ENCODE results near the gene UCK1. TPM values are rescaled to one million over a fixed set of nuclear protein-coding genes. Genes with fewer than 3 reads are reported as not detected.

UCK1 gene
- total and polyA plus RNA-seq, 2 of the 13 experiments (the other 11 are each of a cell fraction or from before 2014, with no cell fraction given) = 11.0 to 24.1 TPM

DNA sequence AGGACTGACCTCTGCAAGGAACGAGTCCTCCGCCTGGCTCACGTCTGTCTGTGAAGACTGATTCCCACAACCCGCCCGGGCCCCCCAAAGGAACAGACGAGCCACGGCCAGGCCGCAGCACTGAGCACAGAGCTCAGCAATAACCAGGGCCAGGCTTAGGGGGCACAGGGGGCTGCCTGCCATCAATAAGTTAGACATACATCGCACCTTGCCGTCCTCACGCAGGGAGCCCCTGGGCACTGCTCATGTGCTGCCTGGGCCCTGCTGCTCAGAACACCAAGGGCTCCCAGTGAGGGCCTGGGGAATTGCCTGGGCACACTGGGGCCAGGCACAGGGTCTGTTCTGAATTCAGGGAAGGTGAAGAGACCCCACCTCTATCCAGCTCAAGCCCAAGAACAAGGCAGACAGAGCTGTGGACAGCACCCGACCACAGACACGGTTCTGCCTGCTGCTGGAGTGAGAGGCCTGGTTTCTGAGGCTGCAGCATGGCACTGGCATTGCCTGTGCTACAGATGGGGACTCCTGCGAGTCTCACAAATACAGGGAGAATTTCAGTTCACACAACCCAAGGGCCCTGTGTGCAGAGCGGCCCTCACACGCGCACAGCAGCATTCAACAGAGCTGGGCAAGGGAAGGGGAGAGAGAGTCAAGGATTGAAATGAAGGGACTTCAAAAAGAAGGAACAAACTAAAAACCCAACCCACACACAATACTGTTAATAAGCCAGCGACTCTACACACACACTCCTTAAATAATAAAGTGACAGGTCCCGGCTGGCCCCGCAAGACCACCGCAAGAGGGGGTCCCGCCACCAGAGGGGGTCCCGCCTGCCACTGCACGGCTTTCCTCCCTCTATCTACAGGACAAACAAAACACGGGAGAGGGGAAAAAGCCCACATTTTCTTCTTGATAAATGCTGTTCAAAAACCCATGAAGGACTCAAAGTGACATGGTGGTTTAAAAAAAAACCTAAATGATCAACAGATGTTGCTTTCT, 46.2 kb upstream of the UCK1 start:
- ChIA-PET CTCF (ENCODE audit: low intra/inter-chr PET ratio, low total read pairs) (no interaction called here), POLR2A (no interaction called here)
- no peaks in the 10 kb centered on the region for H3K79me2 ChIP-seq (ENCODE audit: insufficient read depth, low read length)
- peaks cover 6 to 31% of the 10 kb centered on the region in 2 experiments; a peak in 3 of 5 replicates for H3K36me3 ChIP-seq (replicated peaks in 1 of 2; ENCODE audit: control insufficient read depth in 1 of 2, insufficient read depth in 2 of 2, low read length in 2 of 2)
- 97% methylated on average over 18 of the region's 25 CpGs for WGBS (ENCODE audit: low lambda C conversion rate)
- no peak overlapping the region for H3K4me2 ChIP-seq (ENCODE audit: low read depth, low read length)
- no peaks in the 10 kb centered on the region for H4K20me1 ChIP-seq (ENCODE audit: insufficient read depth, low read length)
- BruUV-seq (replicated peaks) = no TSS peak
- no peak overlapping the region for H3K4me3 ChIP-seq (replicated peaks in 1 of 3; ENCODE audit: insufficient read depth in 1 of 3, low read depth in 2 of 3, low read length in 3 of 3)
- in situ Hi-C loops (cut with HindIII; ENCODE audit: extremely low pct_ligation_motif_present, low pct_unique_long_range_greater_than_20kb) = loop anchor here (25.0 kb wide), 1 partner anchor 660 kb away; no protein-coding TSS in a partner anchor
- H3K9me3 ChIP-seq (ENCODE audit: low read length) = no peaks in the 10 kb centered on the region
- DNase-seq (ENCODE audit: low spot score) (no peak), FAIRE-seq (no peak), ATAC-seq (no peak)
- H3K27me3 ChIP-seq (ENCODE audit: control insufficient read depth in 1 of 2, insufficient read depth in 2 of 2, low read length in 2 of 2) = no peaks in the 10 kb centered on the region
- H2AFZ ChIP-seq (ENCODE audit: low read length) = no peak overlapping the region
- TF ChIP-seq SNAI1 (CRISPR knock-in tag; IDR thresholded peaks at IDR 0.05; ENCODE audit: borderline replicate concordance) (no peak), MXI1 (IDR thresholded peaks at IDR 0.05; ENCODE audit: borderline replicate concordance, low read depth, low read length) (no peak), ARID2 (CRISPR knock-in tag; IDR thresholded peaks at IDR 0.05; ENCODE audit: borderline replicate concordance) (no peak)
- no peak overlapping the region for H3K27ac ChIP-seq (ENCODE audit: extremely low read length, insufficient read depth, low read length)
- intact Hi-C loops (cut with micrococcal nuclease; ENCODE audit: unreplicated experiment) = no loop called here
- no peaks in the 10 kb centered on the region for H3K4me1 ChIP-seq (ENCODE audit: insufficient read depth, low read length)
- no peak overlapping the region for H3K9ac ChIP-seq (ENCODE audit: insufficient read depth, low read depth, low read length)

DNA sequence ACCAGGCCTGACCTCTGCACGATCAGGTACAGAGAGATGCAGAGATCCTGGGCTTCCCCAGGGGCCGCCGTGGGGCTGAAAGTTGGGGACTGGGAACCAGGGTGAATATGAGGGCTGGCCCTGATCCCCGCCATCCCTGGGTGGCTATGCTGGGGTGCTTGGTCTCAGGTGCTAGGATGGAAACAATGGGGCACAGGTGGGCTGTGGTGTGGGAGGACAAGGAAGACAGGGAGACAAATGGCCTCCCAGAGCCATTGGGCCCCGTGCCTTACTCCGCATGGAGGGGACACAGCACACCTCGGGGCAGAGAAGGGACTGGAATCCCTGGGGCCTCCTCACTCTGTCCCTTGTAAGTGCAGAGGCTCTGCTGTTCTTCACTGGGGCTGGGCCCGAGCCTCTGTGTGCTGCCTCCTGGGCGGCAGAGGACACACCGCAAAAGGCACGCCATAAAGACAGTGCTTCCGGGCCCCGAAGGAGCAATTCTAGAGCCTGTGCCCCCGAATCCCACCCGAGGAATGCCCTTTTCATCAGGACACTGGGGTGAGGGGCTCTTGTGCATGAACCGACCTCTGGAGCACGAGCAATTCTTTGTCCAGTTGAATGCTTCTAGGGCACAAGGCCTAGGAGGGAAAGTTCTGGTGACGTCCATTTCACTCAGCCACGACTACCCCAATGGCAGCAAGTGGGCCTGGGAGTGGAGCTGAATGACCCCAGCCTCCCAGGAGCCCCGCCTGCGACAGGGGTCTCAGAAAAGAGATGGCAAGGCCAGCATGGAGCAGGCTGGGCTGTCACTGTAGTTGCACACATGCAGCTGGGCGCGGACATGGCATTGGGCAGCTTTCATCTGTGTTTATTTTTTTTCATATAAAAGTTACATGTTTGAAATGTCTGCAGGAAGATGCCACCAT, 45.1 kb upstream of the UCK1 start:
- ATAC-seq = no peak
- CTCF ChIA-PET (ENCODE audit: low intra/inter-chr PET ratio, low total read pairs) = no interaction called here
- no peaks in the 10 kb centered on the region for H3K79me2 ChIP-seq (ENCODE audit: insufficient read depth, low read length)
- POLR2A ChIA-PET = interaction anchor here (0.6 kb wide), 1 partner anchor 31 kb away, joined by 3 read pairs; no protein-coding TSS in a partner anchor
- in situ Hi-C loops (cut with HindIII; ENCODE audit: extremely low pct_ligation_motif_present, low pct_unique_long_range_greater_than_20kb) (loop anchor here (25.0 kb wide), 1 partner anchor 661 kb away; no protein-coding TSS in a partner anchor), intact Hi-C loops (cut with micrococcal nuclease; ENCODE audit: unreplicated experiment) (no loop called here)
- no peaks in the 10 kb centered on the region for H3K9me3 ChIP-seq (ENCODE audit: low read length)
- WGBS (ENCODE audit: low lambda C conversion rate) = 90% methylated on average over 10 of the region's 23 CpGs
- no peak overlapping the region for H3K4me3 ChIP-seq (replicated peaks in 1 of 3; ENCODE audit: insufficient read depth in 1 of 3, low read depth in 2 of 3, low read length in 3 of 3)
- no peak overlapping the region for H3K27ac ChIP-seq (ENCODE audit: extremely low read length, insufficient read depth, low read length)
- no peak overlapping the region for H3K9ac ChIP-seq (ENCODE audit: insufficient read depth, low read depth, low read length)
- no peak for FAIRE-seq
- no TSS peak for BruUV-seq (replicated peaks)
- DNase-seq (ENCODE audit: low spot score) = no peak
- no peaks in the 10 kb centered on the region for H4K20me1 ChIP-seq (ENCODE audit: insufficient read depth, low read length)
- H3K4me2 ChIP-seq (ENCODE audit: low read depth, low read length) = no peak overlapping the region
- H3K27me3 ChIP-seq (ENCODE audit: control insufficient read depth in 1 of 2, insufficient read depth in 2 of 2, low read length in 2 of 2) = no peaks in the 10 kb centered on the region
- no peaks in the 10 kb centered on the region for H3K4me1 ChIP-seq (ENCODE audit: insufficient read depth, low read length)
- H2AFZ ChIP-seq (ENCODE audit: low read length) = no peak overlapping the region
- TF ChIP-seq ZNF776 (CRISPR knock-in tag; IDR thresholded peaks at IDR 0.05) = no peak
- peaks cover 6 to 25% of the 10 kb centered on the region in 2 experiments; a peak in 3 of 5 replicates for H3K36me3 ChIP-seq (replicated peaks in 1 of 2; ENCODE audit: control insufficient read depth in 1 of 2, insufficient read depth in 2 of 2, low read length in 2 of 2)

All from HepG2 (cell line).